Fibroblast of lung (primary cell): Measurements from ENCODE around the gene MMS19. TPM values are rescaled to one million over a fixed set of nuclear protein-coding genes. Genes with fewer than 3 reads are reported as not detected.
A peak's percentile ranks its signal among the peaks of the same experiment; 100 is the strongest.

ENCODE experiments used
- DNase-seq, 2 donors: peaks; one replicate each; pipeline versions ENCODE4 v3.0.0 to v3.0.0-alpha.2; 2010; ENCODE audit warnings: low read depth in 2 of 2
- H2AFZ ChIP-seq: 2 replicates; pipeline ENCODE4 v1.5.1; 2012; ENCODE audit warnings: low read length, control low read depth, inconsistent platforms
- H3K27ac ChIP-seq: 2 replicates; pipeline ENCODE4 v1.5.1; 2011; ENCODE audit warnings: low read length, control low read depth; ENCODE audit not compliant: insufficient read depth
- H3K27me3 ChIP-seq: 2 replicates; pipeline ENCODE4 v1.5.1; 2011; ENCODE audit warnings: mild to moderate bottlenecking, low read length; ENCODE audit not compliant: control insufficient read depth, insufficient read depth
- H3K36me3 ChIP-seq: 2 replicates; pipeline ENCODE4 v1.5.1; 2011; ENCODE audit warnings: low read length; ENCODE audit not compliant: control insufficient read depth, insufficient read depth
- H3K4me1 ChIP-seq: 2 replicates; pipeline ENCODE4 v1.5.1; 2011; ENCODE audit warnings: low read length; ENCODE audit not compliant: control insufficient read depth, insufficient read depth; ENCODE audit errors: extremely low read depth
- H3K4me2 ChIP-seq: 2 replicates; pipeline ENCODE4 v1.5.1; 2011; ENCODE audit warnings: low read length, control low read depth; ENCODE audit not compliant: insufficient read depth; ENCODE audit errors: extremely low read depth
- H3K4me3 ChIP-seq, 4 experiments: fragments of 200-600 bp in 1 of 4; sonication (generic) in 1 of 4; replicated peaks in 1 of 4; 2 replicates each; pipeline ENCODE4 v1.5.1; 2011 to 2016; ENCODE audit warnings: low read length in 4 of 4, low read depth in 3 of 4, mild to moderate bottlenecking in 3 of 4, control low read depth in 2 of 4, inconsistent platforms in 1 of 4, mixed read lengths in 1 of 4; ENCODE audit not compliant: insufficient read depth in 1 of 4; ENCODE audit errors: control extremely low read depth in 1 of 4
- H3K79me2 ChIP-seq: 2 replicates; pipeline ENCODE4 v1.5.1; 2012; ENCODE audit warnings: mild to moderate bottlenecking, low read length, inconsistent platforms; ENCODE audit not compliant: control insufficient read depth, insufficient read depth
- H3K9ac ChIP-seq: 2 replicates; pipeline ENCODE4 v1.5.1; 2011; ENCODE audit warnings: mild to moderate bottlenecking, low read length, control low read depth; ENCODE audit not compliant: insufficient read depth
- H3K9me3 ChIP-seq: 2 replicates; pipeline ENCODE4 v1.5.1; 2012; ENCODE audit warnings: low read depth, low read length; ENCODE audit not compliant: control insufficient read depth, insufficient read depth
- H4K20me1 ChIP-seq: 2 replicates; pipeline ENCODE4 v1.5.1; 2011; ENCODE audit warnings: low read length; ENCODE audit not compliant: control insufficient read depth, insufficient read depth; ENCODE audit errors: extremely low read depth
- EZH2 ChIP-seq: IDR thresholded peaks from 2 replicates; pipeline ENCODE4 v1.5.1; 2012; ENCODE audit warnings: low read length, control low read depth, mild to moderate bottlenecking; ENCODE audit errors: missing control alignments
- polyA plus RNA-seq, 2 donors: library from polyadenylated mRNA; depleted of rRNA in 1 of 2; stranded (reverse) in 1 of 2; unstranded in 1 of 2; fragments of >200 nt; gene quantifications; 2 replicates each; pipeline ENCODE4 v1.2.1, GENCODE V29; 2011 to 2012; ENCODE audit warnings: missing spikeins in 1 of 2
- total RNA-seq: library from RNA; depleted of rRNA; stranded (reverse); fragments of >200 nt; gene quantifications from 2 replicates; pipeline ENCODE4 v1.2.1, GENCODE V29; 2014
- TF ChIP-seq, protein P1 (sequence below), 2 donors: IDR thresholded peaks in 1 of 2; conservative IDR thresholded peaks in 1 of 2; 1 replicate in 1 of 2; 2 replicates in 1 of 2; pipeline ENCODE4 v1.5.1; 2011 to 2012; ENCODE audit warnings: low read length in 2 of 2, control low read depth in 1 of 2, inconsistent platforms in 1 of 2, low read depth in 1 of 2, mild to moderate bottlenecking in 1 of 2

Gene MMS19
- total and polyA plus RNA-seq, 2 donors (not counting 1 experiment from before 2014, with no cell fraction given), result 44.7 to 64.7 TPM

DNA sequence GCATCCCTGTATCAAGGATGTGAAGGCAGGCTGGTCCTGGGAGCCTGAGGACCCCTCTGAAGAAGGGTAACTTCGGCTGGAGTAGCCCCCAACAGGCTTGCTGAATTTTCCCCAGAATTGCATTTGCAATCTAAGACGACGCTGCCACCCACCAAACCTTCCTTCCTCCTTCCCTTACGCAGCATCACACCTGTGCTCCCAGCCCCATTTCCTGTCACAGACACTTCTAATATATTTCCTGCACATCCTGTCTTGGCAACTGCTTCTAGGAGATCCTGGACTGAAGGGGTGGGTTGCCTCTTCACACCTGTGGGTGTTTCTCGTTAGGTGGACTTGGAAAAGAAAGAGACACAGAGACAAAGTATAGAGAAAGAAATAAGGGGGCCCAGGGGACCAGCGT, 81.7 kb downstream of the MMS19 start:
- no peak for DNase-seq

DNA sequence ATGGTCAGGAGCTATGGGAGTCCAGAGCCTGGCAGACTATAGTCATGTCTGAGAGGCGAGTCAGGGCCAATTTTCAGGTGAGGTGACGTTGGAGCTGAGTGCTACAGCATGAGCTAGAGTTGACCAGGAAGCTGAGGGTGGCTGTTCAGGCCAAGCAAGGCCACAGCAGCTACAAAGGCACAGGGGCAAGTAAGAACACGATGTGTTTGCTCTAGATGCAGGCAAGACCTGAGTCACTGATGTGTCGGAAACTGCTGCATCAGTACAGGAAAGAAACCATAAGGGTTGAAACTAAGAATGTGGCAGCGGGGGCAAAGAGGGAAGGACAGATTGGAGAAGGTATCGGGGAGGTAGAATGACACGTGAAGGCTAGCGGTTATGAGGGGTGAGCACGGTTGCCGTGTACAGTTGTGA, 85.3 kb downstream of the MMS19 start:
- Histone ChIP-seq H3K27ac (no peak overlapping the region), H3K36me3 (no peaks in the 10 kb centered on the region), H3K27me3 (no peaks in the 10 kb centered on the region), H3K79me2 (no peaks in the 10 kb centered on the region), H3K9me3 (no peaks in the 10 kb centered on the region), H3K4me1 (peaks cover 4% of the 10 kb centered on the region), H3K9ac (no peak overlapping the region), H4K20me1 (no peaks in the 10 kb centered on the region), H3K4me3 (no peak overlapping the region), H3K4me2 (no peak overlapping the region), H2AFZ (no peak overlapping the region)
- peak in 1 of 2 donors; percentile 15 for DNase-seq
- TF ChIP-seq, protein P1, sequence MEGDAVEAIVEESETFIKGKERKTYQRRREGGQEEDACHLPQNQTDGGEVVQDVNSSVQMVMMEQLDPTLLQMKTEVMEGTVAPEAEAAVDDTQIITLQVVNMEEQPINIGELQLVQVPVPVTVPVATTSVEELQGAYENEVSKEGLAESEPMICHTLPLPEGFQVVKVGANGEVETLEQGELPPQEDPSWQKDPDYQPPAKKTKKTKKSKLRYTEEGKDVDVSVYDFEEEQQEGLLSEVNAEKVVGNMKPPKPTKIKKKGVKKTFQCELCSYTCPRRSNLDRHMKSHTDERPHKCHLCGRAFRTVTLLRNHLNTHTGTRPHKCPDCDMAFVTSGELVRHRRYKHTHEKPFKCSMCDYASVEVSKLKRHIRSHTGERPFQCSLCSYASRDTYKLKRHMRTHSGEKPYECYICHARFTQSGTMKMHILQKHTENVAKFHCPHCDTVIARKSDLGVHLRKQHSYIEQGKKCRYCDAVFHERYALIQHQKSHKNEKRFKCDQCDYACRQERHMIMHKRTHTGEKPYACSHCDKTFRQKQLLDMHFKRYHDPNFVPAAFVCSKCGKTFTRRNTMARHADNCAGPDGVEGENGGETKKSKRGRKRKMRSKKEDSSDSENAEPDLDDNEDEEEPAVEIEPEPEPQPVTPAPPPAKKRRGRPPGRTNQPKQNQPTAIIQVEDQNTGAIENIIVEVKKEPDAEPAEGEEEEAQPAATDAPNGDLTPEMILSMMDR (conservative IDR thresholded peaks at IDR 0.05 in 1 of 2, IDR thresholded peaks at IDR 0.05 in 1 of 2; ENCODE audit: low read depth in 1 of 2, low read length in 2 of 2), result no peak
- no peak for TF ChIP-seq EZH2

More for the DNA sequence above, 81.7 kb downstream of the MMS19 start:
- TF ChIP-seq, protein P1 (conservative IDR thresholded peaks at IDR 0.05 in 1 of 2, IDR thresholded peaks at IDR 0.05 in 1 of 2; ENCODE audit: low read depth in 1 of 2, low read length in 2 of 2), result no peak
- TF ChIP-seq EZH2, result no peak
- H3K27ac ChIP-seq, result no peak overlapping the region
- no peaks in the 10 kb centered on the region for H4K20me1 ChIP-seq
- H3K9me3 ChIP-seq, result no peaks in the 10 kb centered on the region
- no peaks in the 10 kb centered on the region for H3K36me3 ChIP-seq
- no peak overlapping the region for H3K4me3 ChIP-seq
- H3K9ac ChIP-seq, result no peak overlapping the region
- no peak overlapping the region for H2AFZ ChIP-seq
- no peaks in the 10 kb centered on the region for H3K27me3 ChIP-seq
- H3K4me2 ChIP-seq, result no peak overlapping the region
- H3K79me2 ChIP-seq, result no peaks in the 10 kb centered on the region
- H3K4me1 ChIP-seq, result peaks cover 4% of the 10 kb centered on the region

DNA sequence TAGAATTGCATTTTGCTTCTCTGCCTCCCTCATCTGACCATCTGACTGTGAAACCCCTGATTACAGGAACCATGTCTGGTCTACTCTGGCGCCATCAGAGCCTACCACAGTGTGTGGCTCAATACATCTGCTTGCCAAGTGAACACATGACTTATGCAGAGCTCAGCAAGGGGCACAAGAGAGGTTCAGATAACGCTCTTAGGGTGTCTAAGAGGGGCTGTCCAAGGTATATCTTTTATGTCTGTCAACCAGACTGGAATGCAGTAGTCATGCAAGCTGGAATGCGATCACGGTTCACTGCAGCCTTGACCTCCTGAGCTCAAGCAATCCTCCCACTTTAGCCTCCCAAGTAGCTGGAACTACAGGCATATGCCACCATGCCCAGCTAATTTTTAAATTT, 86.8 kb downstream of the MMS19 start:
- no peak overlapping the region for H3K9ac ChIP-seq
- TF ChIP-seq EZH2, result no peak
- TF ChIP-seq, protein P1 (conservative IDR thresholded peaks at IDR 0.05 in 1 of 2, IDR thresholded peaks at IDR 0.05 in 1 of 2; ENCODE audit: low read depth in 1 of 2, low read length in 2 of 2), result no peak
- no peaks in the 10 kb centered on the region for H3K36me3 ChIP-seq
- no peak overlapping the region for H3K4me2 ChIP-seq
- H3K4me3 ChIP-seq, result no peak overlapping the region
- H3K27ac ChIP-seq, result no peak overlapping the region
- H3K9me3 ChIP-seq, result no peaks in the 10 kb centered on the region
- peaks cover 4% of the 10 kb centered on the region for H3K4me1 ChIP-seq
- no peaks in the 10 kb centered on the region for H3K79me2 ChIP-seq
- no peaks in the 10 kb centered on the region for H3K27me3 ChIP-seq
- H4K20me1 ChIP-seq, result no peaks in the 10 kb centered on the region
- peak in 1 of 2 donors; percentile 72 for DNase-seq
- no peak overlapping the region for H2AFZ ChIP-seq
